NCI-H128 (cell line): ENCODE data around the gene FMN1.
A peak's percentile ranks its signal among the peaks of the same experiment; 100 is the strongest.

Experiments
- DNase-seq: peaks from one replicate; lab custom pipeline; 2025; ENCODE audit not compliant: unreplicated experiment; lab: John Stamatoyannopoulos, UW

The FMN1 gene

GRCh38 chr15:33126559-33127290, 67.8 kb downstream of the FMN1 start:
- peak; percentile 80 for DNase-seq

GRCh38 chr15:33125894-33126537, 68.5 kb downstream of the FMN1 start:
- no peak for DNase-seq

- no peak for DNase-seq
Observed at GRCh38 chr15:33124811-33125210, 69.7 kb downstream of the FMN1 start.

- DNase-seq, result no peak
Observed at GRCh38 chr15:33124279-33124678, 70.2 kb downstream of the FMN1 start.

- no peak for DNase-seq
Observed at GRCh38 chr15:33119865-33120264, 74.6 kb downstream of the FMN1 start.

- no peak for DNase-seq
Observed at GRCh38 chr15:33119273-33119672, 75.2 kb downstream of the FMN1 start.

GRCh38 chr15:33116198-33116597, 78.3 kb downstream of the FMN1 start:
- no peak for DNase-seq

GRCh38 chr15:33115191-33115861, 79.2 kb downstream of the FMN1 start:
- no peak for DNase-seq

- no peak for DNase-seq
Observed at GRCh38 chr15:33114374-33114717, 80.2 kb downstream of the FMN1 start.

- no peak for DNase-seq
Observed at GRCh38 chr15:33113666-33114373, 80.7 kb downstream of the FMN1 start.

GRCh38 chr15:33112541-33113105, 81.9 kb downstream of the FMN1 start:
- DNase-seq, result no peak

GRCh38 chr15:33111041-33111451, 83.5 kb downstream of the FMN1 start:
- no peak for DNase-seq

GRCh38 chr15:33109345-33109744, 85.2 kb downstream of the FMN1 start:
- no peak for DNase-seq

GRCh38 chr15:33108518-33108917, 86.0 kb downstream of the FMN1 start:
- no peak for DNase-seq

- no peak for DNase-seq
Observed at GRCh38 chr15:33107950-33108349, 86.6 kb downstream of the FMN1 start.

GRCh38 chr15:33104212-33104611, 90.3 kb downstream of the FMN1 start:
- no peak for DNase-seq

- no peak for DNase-seq
Observed at GRCh38 chr15:33101036-33101435, 93.5 kb downstream of the FMN1 start.

- DNase-seq, result no peak
Observed at GRCh38 chr15:33100314-33100713, 94.2 kb downstream of the FMN1 start.

GRCh38 chr15:33099739-33100138, 94.8 kb downstream of the FMN1 start:
- no peak for DNase-seq

- DNase-seq, result no peak
Observed at GRCh38 chr15:33099213-33099612, 95.3 kb downstream of the FMN1 start.
